Ectodermal cell (in vitro differentiated cells): ENCODE data around the gene SREBF1.

Source experiments
- H3K27ac ChIP-seq: 2 replicates; pipeline ENCODE4 v1.7.0; 2013; ENCODE audit warnings: mild to moderate bottlenecking, low read depth, low read length; ENCODE audit not compliant: insufficient read depth, poor library complexity, severe bottlenecking
- H3K27me3 ChIP-seq: 2 replicates; pipeline ENCODE4 v1.7.0; 2013; ENCODE audit warnings: mild to moderate bottlenecking, low read length; ENCODE audit not compliant: insufficient read depth, control insufficient read depth, poor library complexity, severe bottlenecking
- H3K36me3 ChIP-seq: one replicate; pipeline ENCODE4 v1.7.0; 2013; ENCODE audit warnings: low read length; ENCODE audit not compliant: control insufficient read depth, insufficient read depth
- H3K4me1 ChIP-seq: one replicate; pipeline ENCODE4 v1.7.0; 2013; ENCODE audit warnings: low read length; ENCODE audit not compliant: control insufficient read depth, insufficient read depth
- H3K4me3 ChIP-seq: 2 replicates; pipeline ENCODE4 v1.7.0; 2013; ENCODE audit warnings: low read depth, low read length, control low read depth; ENCODE audit not compliant: insufficient read depth
- H3K9me3 ChIP-seq: 2 replicates; pipeline ENCODE4 v1.7.0; 2013; ENCODE audit warnings: mild to moderate bottlenecking, low read length, moderate library complexity; ENCODE audit not compliant: control insufficient read depth
- WGBS, 2 experiments: methylation state at CpG; one replicate each; pipeline ENCODE4 v1.1.7; 2013; ENCODE audit warnings: missing lambda C conversion rate in 2 of 2; 5-methylcytosine and 5-hydroxymethylcytosine counted together

Gene SREBF1

GRCh38 chr17:17848311-17849082 is 11.7 kb upstream of the SREBF1 start:
- Histone ChIP-seq H3K27ac (no peak overlapping the region), H3K36me3 (no peaks in the 10 kb centered on the region), H3K4me3 (no peak overlapping the region), H3K4me1 (peaks cover 47% of the 10 kb centered on the region), H3K9me3 (no peaks in the 10 kb centered on the region), H3K27me3 (no peaks in the 10 kb centered on the region)
- WGBS, 2 experiments, result 88 to 89% methylated on average over 10 of the region's 10 CpGs

DNA sequence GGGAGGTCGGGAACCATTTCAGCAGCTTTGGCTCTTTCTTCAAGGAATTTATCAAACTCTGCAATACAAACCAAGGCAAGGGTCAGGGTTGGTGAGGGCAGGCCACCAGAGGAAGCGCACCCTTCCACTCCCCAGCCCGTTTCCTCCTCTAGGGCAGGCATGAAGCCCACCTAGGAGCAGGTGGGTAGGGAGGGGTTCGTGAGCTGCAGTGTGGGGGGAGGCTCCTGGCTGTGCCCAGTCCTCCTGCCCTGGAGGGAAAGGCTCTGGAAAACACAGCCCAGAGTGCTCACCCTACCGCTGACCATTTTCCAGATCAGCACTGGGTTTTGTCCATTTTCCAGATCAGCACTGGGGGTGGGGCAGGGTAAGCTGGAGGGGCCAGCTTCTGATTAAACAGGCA is 10.9 kb upstream of the SREBF1 start:
- 83 to 85% methylated on average over 5 of the region's 5 CpGs for WGBS, 2 experiments
- no peaks in the 10 kb centered on the region for H3K27me3 ChIP-seq
- H3K27ac ChIP-seq, result no peak overlapping the region
- H3K36me3 ChIP-seq, result no peaks in the 10 kb centered on the region
- no peak overlapping the region for H3K4me3 ChIP-seq
- H3K9me3 ChIP-seq, result no peaks in the 10 kb centered on the region
- H3K4me1 ChIP-seq, result peaks cover 47% of the 10 kb centered on the region

DNA sequence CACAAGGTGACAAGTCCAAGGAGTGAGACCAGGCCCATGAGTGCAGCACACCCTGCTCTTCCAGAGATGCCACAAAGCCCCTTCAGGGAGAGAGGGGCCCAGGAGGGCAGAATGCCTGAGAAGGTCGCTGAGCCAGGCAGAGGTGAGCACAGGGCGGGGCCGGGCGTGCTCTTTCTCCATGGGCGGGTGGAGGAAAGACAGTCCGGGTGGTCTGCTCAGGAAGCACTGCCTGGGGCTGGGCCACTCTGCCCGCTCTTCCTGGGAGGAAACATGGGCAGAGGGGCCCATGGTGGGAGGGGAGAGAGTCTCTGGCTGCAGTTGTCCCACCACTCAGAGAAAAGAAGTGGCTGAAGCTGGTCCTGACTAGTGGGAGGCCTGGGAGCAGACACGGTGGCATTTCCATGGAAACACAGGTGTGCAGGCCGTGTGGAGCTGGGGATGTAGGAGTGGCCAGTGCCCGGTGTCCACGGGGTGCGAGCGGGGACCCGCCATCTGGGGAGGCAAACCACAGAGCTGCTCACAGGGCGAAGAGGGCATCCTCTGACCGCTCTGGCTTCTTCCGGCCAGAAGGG is 10.4 kb upstream of the SREBF1 start:
- no peak overlapping the region for H3K27ac ChIP-seq
- H3K36me3 ChIP-seq, result no peaks in the 10 kb centered on the region
- H3K4me3 ChIP-seq, result no peak overlapping the region
- H3K9me3 ChIP-seq, result no peaks in the 10 kb centered on the region
- WGBS, 2 experiments, result 86 to 87% methylated on average over 17 of the region's 17 CpGs
- peaks cover 47% of the 10 kb centered on the region for H3K4me1 ChIP-seq
- H3K27me3 ChIP-seq, result no peaks in the 10 kb centered on the region

- no peaks in the 10 kb centered on the region for H3K36me3 ChIP-seq
- no peak overlapping the region for H3K27ac ChIP-seq
- H3K27me3 ChIP-seq, result no peaks in the 10 kb centered on the region
- H3K9me3 ChIP-seq, result no peaks in the 10 kb centered on the region
- WGBS, 2 experiments, result 95 to 96% methylated on average over 8 of the region's 8 CpGs
- H3K4me3 ChIP-seq, result no peak overlapping the region
- peaks cover 45% of the 10 kb centered on the region for H3K4me1 ChIP-seq
These were observed 9.9 kb upstream of the SREBF1 start for GRCh38 chr17:17846645-17847044.

- Histone ChIP-seq H3K27ac (no peak overlapping the region), H3K36me3 (no peaks in the 10 kb centered on the region), H3K9me3 (no peaks in the 10 kb centered on the region), H3K4me3 (no peak overlapping the region), H3K27me3 (no peaks in the 10 kb centered on the region), H3K4me1 (peaks cover 41% of the 10 kb centered on the region)
- 73% methylated on average over 8 of the region's 8 CpGs for WGBS, 2 experiments
These were observed 9.2 kb upstream of the SREBF1 start for GRCh38 chr17:17846003-17846402.

- WGBS, 2 experiments, result 94 to 95% methylated on average over 13 of the region's 13 CpGs
- H3K4me3 ChIP-seq, result no peak overlapping the region
- no peak overlapping the region for H3K27ac ChIP-seq
- no peaks in the 10 kb centered on the region for H3K36me3 ChIP-seq
- no peaks in the 10 kb centered on the region for H3K27me3 ChIP-seq
- H3K4me1 ChIP-seq, result peaks cover 41% of the 10 kb centered on the region
- H3K9me3 ChIP-seq, result no peaks in the 10 kb centered on the region
These were observed 8.4 kb upstream of the SREBF1 start for GRCh38 chr17:17845046-17845775.

GRCh38 chr17:17844500-17844899 is 7.7 kb upstream of the SREBF1 start:
- WGBS, 2 experiments, result 89 to 94% methylated on average over 5 of the region's 6 CpGs
- Histone ChIP-seq H3K27me3 (no peaks in the 10 kb centered on the region), H3K36me3 (no peaks in the 10 kb centered on the region), H3K9me3 (no peaks in the 10 kb centered on the region), H3K4me3 (no peak overlapping the region), H3K4me1 (peaks cover 37% of the 10 kb centered on the region), H3K27ac (no peak overlapping the region)

DNA sequence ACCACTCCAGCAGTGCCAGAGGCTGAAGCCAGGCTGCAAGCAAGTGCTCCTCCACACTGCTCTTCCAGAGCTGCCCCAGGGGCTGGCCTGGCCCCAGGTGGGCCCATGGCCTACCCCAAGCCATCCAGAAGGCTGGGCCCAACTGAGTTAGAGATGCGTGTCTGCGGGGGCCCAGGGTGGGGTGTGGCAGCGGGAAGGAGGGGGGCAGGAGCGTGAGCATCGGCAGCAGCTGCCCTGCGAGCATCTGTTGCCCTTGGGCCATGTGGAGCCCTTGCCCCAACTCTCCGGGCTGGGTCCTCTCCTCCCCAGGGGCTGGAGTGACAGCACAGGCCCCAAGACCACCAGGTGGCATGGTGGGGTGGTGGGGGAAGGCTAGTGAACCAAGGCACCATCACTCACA is 7.3 kb upstream of the SREBF1 start:
- Histone ChIP-seq H3K27ac (no peak overlapping the region), H3K4me3 (no peak overlapping the region), H3K27me3 (no peaks in the 10 kb centered on the region), H3K36me3 (no peaks in the 10 kb centered on the region), H3K4me1 (peaks cover 37% of the 10 kb centered on the region), H3K9me3 (no peaks in the 10 kb centered on the region)
- 89 to 93% methylated on average over 7 of the region's 7 CpGs for WGBS, 2 experiments

GRCh38 chr17:17843096-17843495 is 6.3 kb upstream of the SREBF1 start:
- Histone ChIP-seq H3K4me3 (no peak overlapping the region), H3K27me3 (no peaks in the 10 kb centered on the region), H3K9me3 (no peaks in the 10 kb centered on the region), H3K27ac (no peak overlapping the region), H3K4me1 (peaks cover 35% of the 10 kb centered on the region), H3K36me3 (no peaks in the 10 kb centered on the region)
- WGBS, 2 experiments, result 89 to 94% methylated on average over 3 to 4 of the region's 4 CpGs

- Histone ChIP-seq H3K4me3 (no peak overlapping the region), H3K27me3 (no peaks in the 10 kb centered on the region), H3K9me3 (no peaks in the 10 kb centered on the region), H3K36me3 (no peaks in the 10 kb centered on the region), H3K4me1 (peaks cover 38% of the 10 kb centered on the region), H3K27ac (no peak overlapping the region)
- 87% methylated on average over 9 of the region's 9 CpGs for WGBS, 2 experiments
These were observed 5.5 kb upstream of the SREBF1 start for GRCh38 chr17:17842111-17842876.
